Liver (tissue), 9 donors: ENCODE measurements around the gene PHACTR4. TPM values are rescaled to one million over a fixed set of nuclear protein-coding genes. Genes with fewer than 3 reads are reported as not detected.
A peak's percentile ranks its signal among the peaks of the same experiment; 100 is the strongest.

Experiments used
- DNase-seq: peaks from one replicate; pipeline ENCODE4 v3.0.0-alpha.2; 2017; ENCODE audit warnings: low spot score
- H3K27ac ChIP-seq, 2 donors: one replicate each; pipeline ENCODE4 v1.7.0; 2013; ENCODE audit warnings: inconsistent platforms in 2 of 2, low read length in 2 of 2, control low read depth in 1 of 2, low read depth in 1 of 2, mild to moderate bottlenecking in 1 of 2
- H3K27me3 ChIP-seq, 4 donors: one replicate each; pipeline versions ENCODE4 v1.6.1 to v1.7.0; 2013; ENCODE audit warnings: low read length in 3 of 4, inconsistent platforms in 1 of 4, mild to moderate bottlenecking in 1 of 4, moderate library complexity in 1 of 4; ENCODE audit not compliant: control insufficient read depth in 4 of 4, insufficient read depth in 4 of 4
- H3K36me3 ChIP-seq, 4 donors: one replicate each; pipeline versions ENCODE4 v1.6.1 to v1.7.0; 2013; ENCODE audit warnings: low read length in 3 of 4, mild to moderate bottlenecking in 3 of 4, low read depth in 1 of 4, moderate library complexity in 1 of 4; ENCODE audit not compliant: control insufficient read depth in 4 of 4, insufficient read depth in 3 of 4
- H3K4me1 ChIP-seq, 4 donors: one replicate each; pipeline versions ENCODE4 v1.6.1 to v1.7.0; 2013; ENCODE audit warnings: low read length in 3 of 4, mild to moderate bottlenecking in 3 of 4, moderate library complexity in 1 of 4; ENCODE audit not compliant: control insufficient read depth in 4 of 4, insufficient read depth in 4 of 4
- H3K4me3 ChIP-seq, 3 donors: one replicate each; pipeline versions ENCODE4 v1.6.1 to v1.7.0; 2013; ENCODE audit warnings: low read length in 3 of 3, control low read depth in 1 of 3, low read depth in 1 of 3, mild to moderate bottlenecking in 1 of 3
- H3K9ac ChIP-seq, 2 donors: one replicate each; pipeline ENCODE4 v1.7.0; 2013; ENCODE audit warnings: low read length in 2 of 2, mild to moderate bottlenecking in 2 of 2, moderate library complexity in 2 of 2, control low read depth in 1 of 2, low read depth in 1 of 2
- H3K9me3 ChIP-seq, 4 donors: one replicate each; pipeline versions ENCODE4 v1.6.1 to v1.7.0; 2013; ENCODE audit warnings: low read length in 3 of 4; ENCODE audit not compliant: control insufficient read depth in 4 of 4
- ATF3 ChIP-seq: IDR thresholded peaks from 2 replicates; pipeline ENCODE4 v1.6.1; 2016; ENCODE audit warnings: antibody characterized with exemption
- CTCF ChIP-seq: fragments of 150-350 bp; IDR thresholded peaks from 2 replicates; pipeline ENCODE4 v1.5.1; 2017; ENCODE audit warnings: improper control_type of control experiment, low read depth, low read length; ENCODE audit not compliant: missing input control
- EGR1 ChIP-seq, 2 donors: IDR thresholded peaks; 2 replicates each; pipeline ENCODE4 v1.6.1; 2016 to 2018; ENCODE audit warnings: antibody characterized with exemption in 2 of 2, low read depth in 2 of 2
- FOXA1 ChIP-seq: IDR thresholded peaks from 2 replicates; pipeline ENCODE4 v1.6.1; 2016; ENCODE audit warnings: antibody characterized with exemption
- HNF4A ChIP-seq, 2 donors: conservative IDR thresholded peaks; 2 replicates each; pipeline ENCODE4 v1.6.1; 2016; ENCODE audit warnings: antibody characterized with exemption in 2 of 2, mild to moderate bottlenecking in 2 of 2
- HNF4G ChIP-seq: IDR thresholded peaks from 2 replicates; pipeline ENCODE4 v1.6.1; 2016; ENCODE audit warnings: antibody characterized with exemption
- JUND ChIP-seq, 2 donors: IDR thresholded peaks; 2 replicates each; pipeline ENCODE4 v1.6.1; 2016; ENCODE audit warnings: antibody characterized with exemption in 2 of 2
- MAX ChIP-seq: IDR thresholded peaks from 2 replicates; pipeline ENCODE4 v1.6.1; 2016; ENCODE audit warnings: antibody characterized with exemption
- NR2F2 ChIP-seq: IDR thresholded peaks from 2 replicates; pipeline ENCODE4 v1.6.1; 2016; ENCODE audit warnings: antibody characterized with exemption
- REST ChIP-seq: IDR thresholded peaks from 2 replicates; pipeline ENCODE4 v1.6.1; 2016; ENCODE audit warnings: antibody characterized with exemption, mild to moderate bottlenecking
- RXRA ChIP-seq, 2 donors: IDR thresholded peaks; 2 replicates each; pipeline ENCODE4 v1.6.1; 2017 to 2018; ENCODE audit warnings: antibody characterized with exemption in 2 of 2, mild to moderate bottlenecking in 1 of 2
- SP1 ChIP-seq: IDR thresholded peaks from 2 replicates; pipeline ENCODE4 v1.6.1; 2018; ENCODE audit warnings: antibody characterized with exemption, mild to moderate bottlenecking
- YY1 ChIP-seq: IDR thresholded peaks from 2 replicates; pipeline ENCODE4 v1.6.1; 2016; ENCODE audit warnings: antibody characterized with exemption, mild to moderate bottlenecking
- ZBTB33 ChIP-seq: IDR thresholded peaks from 2 replicates; pipeline ENCODE4 v1.6.1; 2016; ENCODE audit warnings: antibody characterized with exemption
- WGBS: extraction: QIAGEN DNeasy Blood & Tissue Kit; methylation state at CpG from one replicate; pipeline ENCODE4 v1.1.7; 2013; 5-methylcytosine and 5-hydroxymethylcytosine counted together
- polyA plus RNA-seq, 2 donors: library from polyadenylated mRNA; stranded (reverse) in 1 of 2; unstranded in 1 of 2; fragments of 200-250 nt in 1 of 2; fragments of >200 nt in 1 of 2; fragmentation: Nextera tagmentation in 1 of 2; extraction: Ambion mirVana in 1 of 2; gene quantifications; one replicate each; pipeline versions ENCODE4 v1.2.1 to v1.2.3, GENCODE V29; 2013 to 2015
- total RNA-seq, 2 donors: library from RNA; depleted of rRNA; stranded (reverse); fragments of >200 nt; gene quantifications; one replicate each; pipeline ENCODE4 v1.2.3, GENCODE V29; 2014
- donor health status: healthy.
- donor health status: healthy.
- donor health status: healthy.
- donor health status: healthy.
- donor health status: healthy.

PHACTR4 gene
- total and polyA plus RNA-seq, 4 donors = 8.9 to 22.6 (median 10.8) TPM

GRCh38 chr1:28358716-28359115, 10.8 kb upstream of the PHACTR4 start:
- H3K36me3 ChIP-seq = no peaks in the 10 kb centered on the region
- H3K27ac ChIP-seq = no peak overlapping the region
- no peaks in the 10 kb centered on the region for H3K9me3 ChIP-seq
- H3K27me3 ChIP-seq = no peaks in the 10 kb centered on the region
- no peak for DNase-seq
- WGBS = 75% methylated on average over 3 of the region's 3 CpGs
- no peak for TF ChIP-seq REST
- no peak for TF ChIP-seq ZBTB33
- TF ChIP-seq CTCF = no peak
- TF ChIP-seq JUND (IDR thresholded peaks at IDR 0.05) = no peak
- no peak for TF ChIP-seq YY1
- no peak for TF ChIP-seq HNF4G
- no peak for TF ChIP-seq ATF3
- TF ChIP-seq RXRA (IDR thresholded peaks at IDR 0.05) = no peak
- no peak for TF ChIP-seq SP1
- no peak for TF ChIP-seq MAX
- no peak for TF ChIP-seq NR2F2
- no peak for TF ChIP-seq HNF4A (conservative IDR thresholded peaks at IDR 0.05)
- TF ChIP-seq EGR1 (IDR thresholded peaks at IDR 0.05; ENCODE audit: low read depth in 2 of 2) = no peak
- no peak overlapping the region for H3K4me3 ChIP-seq
- no peak overlapping the region for H3K9ac ChIP-seq
- no peaks in the 10 kb centered on the region for H3K4me1 ChIP-seq

GRCh38 chr1:28359592-28360239, 9.8 kb upstream of the PHACTR4 start:
- no peak overlapping the region for H3K9ac ChIP-seq
- 43% methylated on average over 7 of the region's 7 CpGs for WGBS
- no peak for TF ChIP-seq REST
- no peak for TF ChIP-seq EGR1 (IDR thresholded peaks at IDR 0.05; ENCODE audit: low read depth in 2 of 2)
- TF ChIP-seq MAX = no peak
- TF ChIP-seq CTCF = peak; percentile 61
- TF ChIP-seq ZBTB33 = no peak
- no peak for TF ChIP-seq FOXA1
- TF ChIP-seq SP1 = no peak

More at GRCh38 chr1:28359592-28360239, 9.8 kb upstream of the PHACTR4 start:
- no peaks in the 10 kb centered on the region for H3K27me3 ChIP-seq
- no peak overlapping the region for H3K27ac ChIP-seq
- no peaks in the 10 kb centered on the region for H3K9me3 ChIP-seq
- H3K4me3 ChIP-seq = no peak overlapping the region
- no peaks in the 10 kb centered on the region for H3K4me1 ChIP-seq
- peak; percentile 72 for DNase-seq
- no peaks in the 10 kb centered on the region for H3K36me3 ChIP-seq
